GM21526 (cell line): Measurements from ENCODE around the gene IMMT.

Experiments
- ATAC-seq: cut with Tn5 transposase; IDR thresholded peaks from one replicate; pipeline ENCODE4 v1.9.1; 2021; ENCODE audit warnings: moderate library complexity; ENCODE audit not compliant: unreplicated experiment, low FRiP score

Gene IMMT

GRCh38 chr2:86097114-86097896 is 98.0 kb downstream of the IMMT start:
- ATAC-seq = no peak

GRCh38 chr2:86094229-86094628 is 101.0 kb downstream of the IMMT start:
- ATAC-seq = no peak
